ENCODE data around the gene TCF7L1.

TCF7L1 gene

GRCh38 chr2:85132397-85132796 is 795 bp upstream of the TCF7L1 start:
- TF ChIP-seq EZH2phosphoT487 (IDR thresholded peaks at IDR 0.05; ENCODE audit: low read depth) (no peak), CTCF (IDR thresholded peaks at IDR 0.05; ENCODE audit: low read depth, low read length) (no peak)
- no peaks in the 10 kb centered on the region for H3K79me2 ChIP-seq (ENCODE audit: low read length)
- H3K4me2 ChIP-seq (ENCODE audit: low read length) = no peak overlapping the region
- H3K9me3 ChIP-seq (ENCODE audit: insufficient read depth, low read length) = no peaks in the 10 kb centered on the region
- no peak overlapping the region for H3K9ac ChIP-seq (ENCODE audit: low read length)
- H3K27me3 ChIP-seq (ENCODE audit: low read depth, low read length) = no peaks in the 10 kb centered on the region
- no peak overlapping the region for H2AFZ ChIP-seq (ENCODE audit: low read depth, low read length)
- H4K20me1 ChIP-seq (ENCODE audit: insufficient read depth, low read length) = no peaks in the 10 kb centered on the region
- H3K4me1 ChIP-seq (ENCODE audit: low read length) = peaks cover 8% of the 10 kb centered on the region
- H3K27ac ChIP-seq (ENCODE audit: low read length) = no peak overlapping the region
- H3K4me3 ChIP-seq (ENCODE audit: low read length) = no peak overlapping the region
- H3K36me3 ChIP-seq (replicated peaks; ENCODE audit: low read depth, low read length) = no peaks in the 10 kb centered on the region

- Histone ChIP-seq H3K9me3 (ENCODE audit: insufficient read depth, low read length) (no peaks in the 10 kb centered on the region), H3K27me3 (ENCODE audit: low read depth, low read length) (no peaks in the 10 kb centered on the region), H3K36me3 (replicated peaks; ENCODE audit: low read depth, low read length) (no peaks in the 10 kb centered on the region), H4K20me1 (ENCODE audit: insufficient read depth, low read length) (no peaks in the 10 kb centered on the region), H3K4me2 (ENCODE audit: low read length) (no peak overlapping the region), H3K4me3 (ENCODE audit: low read length) (no peak overlapping the region), H2AFZ (ENCODE audit: low read depth, low read length) (no peak overlapping the region), H3K79me2 (ENCODE audit: low read length) (no peaks in the 10 kb centered on the region), H3K4me1 (ENCODE audit: low read length) (peaks cover 8% of the 10 kb centered on the region), H3K9ac (ENCODE audit: low read length) (no peak overlapping the region), H3K27ac (ENCODE audit: low read length) (no peak overlapping the region)
- TF ChIP-seq CTCF (IDR thresholded peaks at IDR 0.05; ENCODE audit: low read depth, low read length) (no peak), EZH2phosphoT487 (IDR thresholded peaks at IDR 0.05; ENCODE audit: low read depth) (no peak)
These were observed 611 bp downstream of the TCF7L1 start for GRCh38 chr2:85133751-85134254.

- TF ChIP-seq CTCF (IDR thresholded peaks at IDR 0.05; ENCODE audit: low read depth, low read length) (no peak), EZH2phosphoT487 (IDR thresholded peaks at IDR 0.05; ENCODE audit: low read depth) (no peak)
These were observed 1.2 kb downstream of the TCF7L1 start for GRCh38 chr2:85134255-85134895.

GRCh38 chr2:85134896-85135659 is 1.9 kb downstream of the TCF7L1 start:
- no peaks in the 10 kb centered on the region for H3K36me3 ChIP-seq (replicated peaks; ENCODE audit: low read depth, low read length)
- H3K79me2 ChIP-seq (ENCODE audit: low read length) = no peaks in the 10 kb centered on the region
- no peak overlapping the region for H3K4me2 ChIP-seq (ENCODE audit: low read length)
- TF ChIP-seq CTCF (IDR thresholded peaks at IDR 0.05; ENCODE audit: low read depth, low read length) = no peak
- TF ChIP-seq EZH2phosphoT487 (IDR thresholded peaks at IDR 0.05; ENCODE audit: low read depth) = no peak
- H3K9me3 ChIP-seq (ENCODE audit: insufficient read depth, low read length) = no peaks in the 10 kb centered on the region
- H3K27me3 ChIP-seq (ENCODE audit: low read depth, low read length) = peaks cover 4% of the 10 kb centered on the region
- H3K9ac ChIP-seq (ENCODE audit: low read length) = no peak overlapping the region
- no peak overlapping the region for H3K4me3 ChIP-seq (ENCODE audit: low read length)
- no peaks in the 10 kb centered on the region for H4K20me1 ChIP-seq (ENCODE audit: insufficient read depth, low read length)
- H2AFZ ChIP-seq (ENCODE audit: low read depth, low read length) = no peak overlapping the region
- peaks cover 8% of the 10 kb centered on the region for H3K4me1 ChIP-seq (ENCODE audit: low read length)
- no peak overlapping the region for H3K27ac ChIP-seq (ENCODE audit: low read length)

More at GRCh38 chr2:85134255-85134895, 1.2 kb downstream of the TCF7L1 start:
- no peak overlapping the region for H2AFZ ChIP-seq (ENCODE audit: low read depth, low read length)
- H3K9me3 ChIP-seq (ENCODE audit: insufficient read depth, low read length) = no peaks in the 10 kb centered on the region
- H3K79me2 ChIP-seq (ENCODE audit: low read length) = no peaks in the 10 kb centered on the region
- peaks cover 8% of the 10 kb centered on the region for H3K4me1 ChIP-seq (ENCODE audit: low read length)
- no peaks in the 10 kb centered on the region for H4K20me1 ChIP-seq (ENCODE audit: insufficient read depth, low read length)
- no peak overlapping the region for H3K4me3 ChIP-seq (ENCODE audit: low read length)
- no peak overlapping the region for H3K4me2 ChIP-seq (ENCODE audit: low read length)
- no peaks in the 10 kb centered on the region for H3K36me3 ChIP-seq (replicated peaks; ENCODE audit: low read depth, low read length)
- no peak overlapping the region for H3K9ac ChIP-seq (ENCODE audit: low read length)
- H3K27me3 ChIP-seq (ENCODE audit: low read depth, low read length) = no peaks in the 10 kb centered on the region
- H3K27ac ChIP-seq (ENCODE audit: low read length) = no peak overlapping the region
